ENCODE data around the gene MDM2.

DNA sequence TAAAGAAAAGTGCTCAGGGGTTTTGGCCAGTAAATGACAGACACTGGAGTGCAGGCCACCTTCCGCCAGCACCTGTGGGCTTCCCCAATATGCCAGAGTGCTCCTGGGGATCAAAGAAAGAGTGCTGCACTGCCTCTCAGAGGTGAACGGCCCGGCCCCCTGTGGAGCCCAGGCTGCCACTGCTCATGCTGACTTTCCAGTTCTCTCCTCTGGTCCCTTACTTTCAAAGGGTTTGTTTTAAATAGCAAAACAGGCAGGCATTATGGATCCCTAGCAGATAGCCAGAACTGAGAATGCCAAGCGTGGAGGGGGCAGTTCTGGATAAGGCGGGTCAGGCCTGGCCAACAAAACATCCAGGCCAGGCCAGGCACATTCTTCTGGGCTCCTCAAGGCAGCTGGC lies 59.6 kb downstream of the MDM2 start:
- TF ChIP-seq, protein P1, sequence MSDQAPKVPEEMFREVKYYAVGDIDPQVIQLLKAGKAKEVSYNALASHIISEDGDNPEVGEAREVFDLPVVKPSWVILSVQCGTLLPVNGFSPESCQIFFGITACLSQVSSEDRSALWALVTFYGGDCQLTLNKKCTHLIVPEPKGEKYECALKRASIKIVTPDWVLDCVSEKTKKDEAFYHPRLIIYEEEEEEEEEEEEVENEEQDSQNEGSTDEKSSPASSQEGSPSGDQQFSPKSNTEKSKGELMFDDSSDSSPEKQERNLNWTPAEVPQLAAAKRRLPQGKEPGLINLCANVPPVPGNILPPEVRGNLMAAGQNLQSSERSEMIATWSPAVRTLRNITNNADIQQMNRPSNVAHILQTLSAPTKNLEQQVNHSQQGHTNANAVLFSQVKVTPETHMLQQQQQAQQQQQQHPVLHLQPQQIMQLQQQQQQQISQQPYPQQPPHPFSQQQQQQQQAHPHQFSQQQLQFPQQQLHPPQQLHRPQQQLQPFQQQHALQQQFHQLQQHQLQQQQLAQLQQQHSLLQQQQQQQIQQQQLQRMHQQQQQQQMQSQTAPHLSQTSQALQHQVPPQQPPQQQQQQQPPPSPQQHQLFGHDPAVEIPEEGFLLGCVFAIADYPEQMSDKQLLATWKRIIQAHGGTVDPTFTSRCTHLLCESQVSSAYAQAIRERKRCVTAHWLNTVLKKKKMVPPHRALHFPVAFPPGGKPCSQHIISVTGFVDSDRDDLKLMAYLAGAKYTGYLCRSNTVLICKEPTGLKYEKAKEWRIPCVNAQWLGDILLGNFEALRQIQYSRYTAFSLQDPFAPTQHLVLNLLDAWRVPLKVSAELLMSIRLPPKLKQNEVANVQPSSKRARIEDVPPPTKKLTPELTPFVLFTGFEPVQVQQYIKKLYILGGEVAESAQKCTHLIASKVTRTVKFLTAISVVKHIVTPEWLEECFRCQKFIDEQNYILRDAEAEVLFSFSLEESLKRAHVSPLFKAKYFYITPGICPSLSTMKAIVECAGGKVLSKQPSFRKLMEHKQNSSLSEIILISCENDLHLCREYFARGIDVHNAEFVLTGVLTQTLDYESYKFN (CRISPR knock-in tag; conservative IDR thresholded peaks at IDR 0.05): no peak
- TF ChIP-seq SMAD9 (CRISPR knock-in tag; IDR thresholded peaks at IDR 0.05) (no peak), CHD4 (IDR thresholded peaks at IDR 0.05; ENCODE audit: borderline replicate concordance, low read length) (no peak), RXRB (CRISPR knock-in tag; IDR thresholded peaks at IDR 0.05; ENCODE audit: borderline replicate concordance) (no peak)
- TF ChIP-seq, protein P2, sequence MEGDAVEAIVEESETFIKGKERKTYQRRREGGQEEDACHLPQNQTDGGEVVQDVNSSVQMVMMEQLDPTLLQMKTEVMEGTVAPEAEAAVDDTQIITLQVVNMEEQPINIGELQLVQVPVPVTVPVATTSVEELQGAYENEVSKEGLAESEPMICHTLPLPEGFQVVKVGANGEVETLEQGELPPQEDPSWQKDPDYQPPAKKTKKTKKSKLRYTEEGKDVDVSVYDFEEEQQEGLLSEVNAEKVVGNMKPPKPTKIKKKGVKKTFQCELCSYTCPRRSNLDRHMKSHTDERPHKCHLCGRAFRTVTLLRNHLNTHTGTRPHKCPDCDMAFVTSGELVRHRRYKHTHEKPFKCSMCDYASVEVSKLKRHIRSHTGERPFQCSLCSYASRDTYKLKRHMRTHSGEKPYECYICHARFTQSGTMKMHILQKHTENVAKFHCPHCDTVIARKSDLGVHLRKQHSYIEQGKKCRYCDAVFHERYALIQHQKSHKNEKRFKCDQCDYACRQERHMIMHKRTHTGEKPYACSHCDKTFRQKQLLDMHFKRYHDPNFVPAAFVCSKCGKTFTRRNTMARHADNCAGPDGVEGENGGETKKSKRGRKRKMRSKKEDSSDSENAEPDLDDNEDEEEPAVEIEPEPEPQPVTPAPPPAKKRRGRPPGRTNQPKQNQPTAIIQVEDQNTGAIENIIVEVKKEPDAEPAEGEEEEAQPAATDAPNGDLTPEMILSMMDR (CRISPR knock-in tag; IDR thresholded peaks at IDR 0.05): no peak

Data from HepG2 (cell line).